Measurements from ENCODE around the gene SRGAP3.
A peak's percentile ranks its signal among the peaks of the same experiment; 100 is the strongest.

Gene SRGAP3

DNA sequence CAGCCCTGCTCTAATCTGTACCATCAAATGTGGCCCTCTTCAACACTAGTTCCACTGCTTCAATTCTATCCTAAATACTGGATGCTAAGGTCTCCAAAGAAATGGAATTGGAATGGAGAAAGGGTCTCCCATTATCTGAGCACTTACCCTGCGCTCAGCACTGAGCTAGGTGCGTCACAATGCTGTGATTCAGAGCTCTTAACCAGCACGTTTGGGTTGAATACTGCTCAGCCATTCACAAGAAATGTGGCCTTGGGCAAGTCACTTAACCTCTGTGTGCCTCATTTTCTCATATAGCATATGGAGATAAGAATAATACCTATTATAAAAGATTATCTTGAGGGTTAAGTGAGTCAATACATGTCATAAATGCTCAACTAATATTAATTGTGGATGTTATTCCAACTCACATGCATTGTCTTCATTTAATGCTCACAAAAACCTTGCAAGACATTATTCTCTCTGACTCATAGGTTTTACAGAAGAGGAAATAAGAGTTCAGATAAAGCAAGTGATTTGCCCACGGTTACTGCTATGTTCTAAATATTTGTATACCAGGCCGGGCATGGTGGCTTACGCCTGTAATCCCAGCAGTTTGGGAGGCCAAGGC lies 27.4 kb upstream of the SRGAP3 start:
- Mint-ChIP-seq H3K27me3 (ENCODE audit: low read depth) (no peaks in the 10 kb centered on the region), H3K4me3 (no peak overlapping the region), H3K9me3 (no peaks in the 10 kb centered on the region), H3K27ac (no peak overlapping the region), H3K36me3 (ENCODE audit: low read depth) (no peaks in the 10 kb centered on the region), H3K4me1 (ENCODE audit: low read depth) (no peaks in the 10 kb centered on the region)

DNA sequence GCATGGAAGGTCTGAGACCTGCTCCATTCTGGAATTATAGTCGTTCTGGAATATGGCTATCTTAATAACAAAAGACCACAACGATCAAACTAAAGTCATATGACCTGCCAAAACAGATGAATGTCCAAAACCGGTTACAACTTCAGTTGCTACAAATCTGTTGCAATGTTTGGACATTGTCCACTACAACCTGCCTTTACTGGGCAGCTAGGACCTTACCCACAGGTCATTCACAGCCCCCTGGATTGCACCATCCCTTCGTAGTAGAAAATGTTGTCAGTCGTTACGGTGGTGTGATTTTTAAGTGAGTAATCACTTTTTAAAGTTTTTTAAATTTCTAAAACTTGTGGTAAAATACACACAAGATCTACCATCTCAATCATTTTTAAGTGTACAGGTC lies 22.5 kb upstream of the SRGAP3 start:
- Mint-ChIP-seq H3K36me3 (ENCODE audit: low read depth) (no peaks in the 10 kb centered on the region), H3K9me3 (no peaks in the 10 kb centered on the region), H3K4me1 (ENCODE audit: low read depth) (no peaks in the 10 kb centered on the region), H3K27me3 (ENCODE audit: low read depth) (no peaks in the 10 kb centered on the region), H3K4me3 (no peak overlapping the region), H3K27ac (no peak overlapping the region)

- no peaks in the 10 kb centered on the region for H3K9me3 Mint-ChIP-seq
- H3K4me1 Mint-ChIP-seq (ENCODE audit: low read depth): no peaks in the 10 kb centered on the region
- H3K4me3 Mint-ChIP-seq: no peak overlapping the region
- H3K27me3 Mint-ChIP-seq (ENCODE audit: low read depth): no peaks in the 10 kb centered on the region
- H3K27ac Mint-ChIP-seq: no peak overlapping the region
- no peaks in the 10 kb centered on the region for H3K36me3 Mint-ChIP-seq (ENCODE audit: low read depth)
Observed at GRCh38 chr3:9270704-9271103, 21.3 kb upstream of the SRGAP3 start.

DNA sequence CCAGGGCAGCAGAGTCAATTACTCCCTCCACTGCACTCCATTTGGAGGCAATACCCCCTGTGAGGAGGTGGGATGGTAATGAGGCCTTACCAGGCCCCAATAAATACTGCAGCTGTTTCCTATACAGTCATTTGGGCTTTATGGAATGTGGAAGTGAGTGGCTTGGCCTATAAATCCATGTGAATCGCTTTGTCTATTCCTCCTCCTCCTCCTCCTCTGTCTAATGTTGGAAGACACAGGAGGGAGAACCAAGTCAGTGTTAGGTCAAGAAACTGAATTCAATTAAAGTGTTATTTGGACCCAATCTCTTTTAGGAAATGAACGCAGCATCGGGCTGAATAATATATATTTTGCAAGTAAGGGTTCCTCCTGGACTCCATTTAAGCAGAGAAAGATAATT lies 17.3 kb upstream of the SRGAP3 start:
- no peak overlapping the region for H3K4me3 Mint-ChIP-seq
- no peaks in the 10 kb centered on the region for H3K36me3 Mint-ChIP-seq (ENCODE audit: low read depth)

GRCh38 chr3:9260305-9260704 lies 10.9 kb upstream of the SRGAP3 start:
- Mint-ChIP-seq H3K27me3 (ENCODE audit: low read depth) (peaks cover 14% of the 10 kb centered on the region), H3K27ac (no peak overlapping the region), H3K4me3 (no peak overlapping the region), H3K9me3 (peaks cover 3% of the 10 kb centered on the region), H3K4me1 (ENCODE audit: low read depth) (no peaks in the 10 kb centered on the region), H3K36me3 (ENCODE audit: low read depth) (no peaks in the 10 kb centered on the region)

More for the DNA sequence above, 17.3 kb upstream of the SRGAP3 start:
- H3K4me1 Mint-ChIP-seq (ENCODE audit: low read depth): no peaks in the 10 kb centered on the region
- peaks cover 10% of the 10 kb centered on the region for H3K27me3 Mint-ChIP-seq (ENCODE audit: low read depth)
- no peak overlapping the region for H3K27ac Mint-ChIP-seq
- no peaks in the 10 kb centered on the region for H3K9me3 Mint-ChIP-seq

DNA sequence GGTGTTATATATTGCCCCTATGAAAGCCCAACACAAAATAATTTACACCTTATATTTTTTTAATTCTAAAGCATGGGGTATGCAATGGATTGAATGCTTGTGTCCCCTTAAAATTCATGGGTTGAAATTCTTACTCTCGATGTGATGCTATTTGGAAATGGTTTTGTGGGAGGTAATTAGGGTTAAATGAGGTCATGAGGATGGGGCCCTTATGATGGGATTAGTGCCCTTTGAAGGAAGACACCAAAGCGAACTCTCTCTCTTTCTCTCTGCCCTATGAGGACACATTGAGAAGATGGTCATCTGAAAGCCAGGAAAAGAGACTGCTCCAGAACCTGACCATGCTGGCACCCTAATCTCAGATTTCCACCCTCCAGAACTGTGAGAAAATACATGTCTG lies 7.6 kb upstream of the SRGAP3 start:
- no peak overlapping the region for H3K4me3 Mint-ChIP-seq
- H3K9me3 Mint-ChIP-seq: peaks cover 3% of the 10 kb centered on the region
- no peaks in the 10 kb centered on the region for H3K36me3 Mint-ChIP-seq (ENCODE audit: low read depth)
- peaks cover 8% of the 10 kb centered on the region for H3K27me3 Mint-ChIP-seq (ENCODE audit: low read depth)
- no peaks in the 10 kb centered on the region for H3K4me1 Mint-ChIP-seq (ENCODE audit: low read depth)
- H3K27ac Mint-ChIP-seq: no peak overlapping the region

DNA sequence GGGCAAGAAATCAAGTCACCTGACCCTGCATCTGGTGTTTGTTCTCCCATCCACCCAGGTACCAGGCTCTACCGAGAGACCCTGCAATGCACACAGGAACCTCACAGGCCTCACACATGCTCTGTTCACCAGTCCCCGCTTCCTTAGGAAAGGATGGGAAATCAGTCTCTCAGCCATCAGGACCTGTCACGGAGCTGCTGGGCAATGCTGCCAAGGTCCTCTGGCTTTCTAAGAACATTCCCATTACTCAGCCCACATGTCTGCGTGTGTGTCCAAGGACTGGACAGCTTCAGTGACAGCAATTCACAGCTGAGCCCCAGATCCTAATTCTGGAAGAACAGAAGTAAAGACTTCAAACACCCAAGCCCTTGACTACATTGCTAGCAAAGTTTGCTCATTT lies 6.5 kb upstream of the SRGAP3 start:
- Mint-ChIP-seq H3K4me3 (no peak overlapping the region), H3K27ac (no peak overlapping the region), H3K27me3 (ENCODE audit: low read depth) (peaks cover 3% of the 10 kb centered on the region), H3K9me3 (peaks cover 3% of the 10 kb centered on the region), H3K36me3 (ENCODE audit: low read depth) (no peaks in the 10 kb centered on the region), H3K4me1 (ENCODE audit: low read depth) (no peaks in the 10 kb centered on the region)

GRCh38 chr3:9254764-9255163 lies 5.3 kb upstream of the SRGAP3 start:
- H3K4me3 Mint-ChIP-seq: no peak overlapping the region
- peaks cover 3% of the 10 kb centered on the region for H3K9me3 Mint-ChIP-seq
- no peaks in the 10 kb centered on the region for H3K36me3 Mint-ChIP-seq (ENCODE audit: low read depth)
- H3K4me1 Mint-ChIP-seq (ENCODE audit: low read depth): peaks cover 1% of the 10 kb centered on the region
- no peak overlapping the region for H3K27ac Mint-ChIP-seq
- peaks cover 5% of the 10 kb centered on the region for H3K27me3 Mint-ChIP-seq (ENCODE audit: low read depth)

DNA sequence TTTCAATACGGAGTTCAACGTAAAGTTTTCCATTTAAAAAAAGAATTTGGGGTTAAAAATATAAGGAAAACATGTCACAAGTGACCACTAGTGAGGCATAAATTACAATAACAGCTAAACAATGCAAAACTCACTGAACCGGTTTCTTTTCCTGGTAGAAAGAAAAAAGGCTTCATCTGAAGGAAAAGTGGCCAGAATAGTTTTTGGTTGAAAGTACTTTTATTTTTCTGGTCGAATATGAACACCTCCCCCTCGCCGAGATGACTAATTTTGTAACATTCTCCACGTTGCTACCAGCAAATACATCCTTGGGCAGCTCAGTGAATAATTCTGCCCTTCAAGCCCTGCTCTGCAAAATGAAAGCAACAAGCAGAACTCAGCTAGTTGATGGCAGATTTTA lies 3.9 kb upstream of the SRGAP3 start:
- Mint-ChIP-seq H3K27me3 (ENCODE audit: low read depth) (peaks cover 19% of the 10 kb centered on the region), H3K4me3 (no peak overlapping the region), H3K4me1 (ENCODE audit: low read depth) (peaks cover 16% of the 10 kb centered on the region), H3K9me3 (no peaks in the 10 kb centered on the region), H3K36me3 (ENCODE audit: low read depth) (no peaks in the 10 kb centered on the region), H3K27ac (no peak overlapping the region)

DNA sequence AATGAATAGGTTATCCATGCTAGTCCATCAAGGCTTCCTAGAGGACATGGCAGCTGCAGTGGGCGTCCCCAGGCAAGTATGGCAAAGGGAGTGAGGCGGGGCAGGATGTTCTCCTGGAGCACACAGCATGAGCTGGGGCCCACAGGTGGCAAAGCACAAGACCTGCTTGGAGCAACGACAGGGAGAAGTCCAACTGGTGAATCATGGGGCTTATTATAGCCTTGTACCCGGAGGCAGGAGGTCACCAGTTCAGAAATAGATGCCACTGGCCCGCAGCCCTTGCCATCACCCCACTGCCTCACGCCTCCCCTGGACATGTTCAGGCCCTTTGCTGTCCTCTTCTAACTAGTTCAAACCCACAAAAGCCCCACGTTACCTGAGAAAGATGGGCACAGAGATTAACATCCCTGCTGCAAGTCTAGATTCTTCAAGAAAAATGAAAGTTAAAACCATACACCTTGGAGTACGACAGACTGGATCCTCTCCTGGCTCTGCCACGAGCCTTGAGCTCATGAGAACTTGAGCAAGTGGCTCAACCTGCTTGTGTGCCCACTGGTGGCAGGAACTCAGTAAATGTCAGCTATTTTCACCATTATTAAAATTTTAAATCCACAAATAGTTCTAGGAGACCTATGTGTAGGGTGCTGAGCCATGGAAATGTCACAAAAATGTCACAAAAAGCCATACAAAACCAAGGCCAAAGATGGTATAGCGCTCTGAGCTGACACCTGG lies 1.8 kb upstream of the SRGAP3 start:
- H3K27ac Mint-ChIP-seq: no peak overlapping the region

GRCh38 chr3:9250236-9250635 lies 790 bp upstream of the SRGAP3 start:
- Mint-ChIP-seq H3K27ac (no peak overlapping the region), H3K36me3 (ENCODE audit: low read depth) (no peaks in the 10 kb centered on the region), H3K27me3 (ENCODE audit: low read depth) (peaks cover 33% of the 10 kb centered on the region), H3K4me1 (ENCODE audit: low read depth) (peaks cover 19% of the 10 kb centered on the region), H3K9me3 (no peaks in the 10 kb centered on the region), H3K4me3 (no peak overlapping the region)

More for the DNA sequence above, 1.8 kb upstream of the SRGAP3 start:
- no peaks in the 10 kb centered on the region for H3K36me3 Mint-ChIP-seq (ENCODE audit: low read depth)
- peaks cover 19% of the 10 kb centered on the region for H3K4me1 Mint-ChIP-seq (ENCODE audit: low read depth)
- no peaks in the 10 kb centered on the region for H3K9me3 Mint-ChIP-seq
- H3K27me3 Mint-ChIP-seq (ENCODE audit: low read depth): peaks cover 29% of the 10 kb centered on the region
- no peak overlapping the region for H3K4me3 Mint-ChIP-seq

DNA sequence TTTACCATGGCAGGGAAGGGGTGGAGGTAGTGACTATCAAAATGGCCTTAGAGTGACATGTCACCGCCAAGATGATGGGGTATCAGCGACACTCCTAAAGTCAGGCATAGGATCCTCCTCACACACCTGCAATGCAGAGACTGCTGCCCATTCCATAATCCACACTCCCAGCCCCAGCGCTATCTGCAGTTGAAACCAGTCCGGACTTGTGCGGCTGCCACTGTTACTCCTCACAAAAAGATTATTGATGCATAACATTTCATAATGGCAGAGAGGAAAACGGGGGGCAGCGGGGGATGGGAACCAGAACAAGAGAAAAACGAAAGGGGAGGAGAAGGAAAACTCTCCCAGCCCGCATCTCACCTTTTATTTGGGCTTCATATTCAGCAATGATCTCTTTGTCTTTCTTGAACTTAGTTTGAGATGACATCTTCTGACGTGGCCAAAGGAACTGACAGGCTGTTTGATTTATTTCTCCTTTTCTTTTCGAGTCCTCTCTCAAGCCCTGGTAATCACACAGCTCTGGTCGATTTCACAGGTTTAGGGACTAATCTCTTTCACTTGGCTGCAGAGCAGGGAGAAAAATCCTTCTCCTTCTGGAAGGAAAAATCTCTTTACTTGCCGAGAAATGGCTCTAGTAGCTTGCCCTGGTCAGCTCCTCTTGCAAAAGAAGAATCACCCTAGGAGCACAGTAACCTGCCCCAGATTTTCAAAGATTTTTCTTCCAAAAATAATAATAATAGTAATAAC lies 749 bp downstream of the SRGAP3 start:
- peak overlapping the region; percentile 77 for H3K4me3 Mint-ChIP-seq
- H3K27me3 Mint-ChIP-seq (ENCODE audit: low read depth): peaks cover 30% of the 10 kb centered on the region
- H3K9me3 Mint-ChIP-seq: no peaks in the 10 kb centered on the region
- H3K27ac Mint-ChIP-seq: no peak overlapping the region
- H3K4me1 Mint-ChIP-seq (ENCODE audit: low read depth): peaks cover 19% of the 10 kb centered on the region
- H3K36me3 Mint-ChIP-seq (ENCODE audit: low read depth): no peaks in the 10 kb centered on the region

DNA sequence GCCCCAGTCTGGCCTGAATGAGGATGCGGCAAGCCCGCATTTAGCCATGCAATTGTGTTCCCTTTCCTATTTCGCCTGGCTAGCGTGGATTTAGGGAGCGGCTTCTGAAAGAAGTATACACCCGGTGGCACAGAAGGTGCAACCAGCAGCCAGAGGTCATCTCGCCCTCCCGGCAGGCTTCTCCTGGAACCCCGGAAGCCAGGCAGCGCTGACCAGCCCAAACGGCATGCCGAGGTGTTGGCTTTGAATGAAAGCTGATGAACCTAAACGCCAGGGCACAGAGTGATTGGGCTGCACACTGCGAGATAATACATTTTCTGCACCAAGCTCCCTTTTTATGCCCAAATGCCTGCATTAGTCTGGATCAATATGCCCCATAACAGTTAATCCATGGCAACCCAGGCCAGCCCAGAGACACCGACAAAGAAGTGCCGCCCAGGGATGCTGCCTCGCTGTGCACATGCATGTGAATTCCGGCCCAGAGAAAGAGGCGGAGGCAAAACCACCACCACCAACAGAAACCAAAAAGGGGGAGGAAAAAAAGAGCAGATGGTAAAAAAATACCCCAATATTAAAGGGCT lies 1.4 kb downstream of the SRGAP3 start:
- no peaks in the 10 kb centered on the region for H3K9me3 Mint-ChIP-seq
- H3K4me1 Mint-ChIP-seq (ENCODE audit: low read depth): peaks cover 19% of the 10 kb centered on the region
- no peak overlapping the region for H3K27ac Mint-ChIP-seq
- H3K4me3 Mint-ChIP-seq: peak overlapping the region; percentile 77
- H3K36me3 Mint-ChIP-seq (ENCODE audit: low read depth): no peaks in the 10 kb centered on the region
- peaks cover 30% of the 10 kb centered on the region for H3K27me3 Mint-ChIP-seq (ENCODE audit: low read depth)

DNA sequence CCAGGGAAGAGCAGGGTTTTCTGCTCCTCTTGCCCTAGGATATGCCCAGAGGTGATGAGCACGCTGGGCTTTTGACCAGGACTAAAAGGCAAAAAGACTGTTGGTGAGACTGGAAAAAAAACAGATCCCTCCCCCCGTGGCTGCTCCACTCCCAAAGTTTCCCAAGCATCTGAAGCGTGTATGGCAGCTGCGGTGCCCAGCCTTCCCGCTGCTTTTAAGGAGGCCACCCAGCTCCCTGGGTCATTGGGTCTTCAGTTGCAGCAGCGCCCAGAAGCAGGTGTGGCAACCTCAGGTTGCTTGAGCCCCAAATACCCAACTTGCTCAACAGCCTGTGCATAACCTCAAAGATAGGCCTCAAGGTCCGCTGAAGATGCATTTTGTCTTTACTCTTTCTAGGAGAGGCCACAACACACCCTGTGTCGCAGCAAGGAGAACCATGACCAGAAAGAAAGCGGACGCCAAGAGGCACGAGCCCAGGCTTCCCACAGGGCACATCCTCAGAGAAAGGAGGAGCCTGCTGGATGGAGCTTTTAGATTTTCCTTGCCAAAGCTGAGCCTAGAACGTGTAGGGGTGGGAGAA lies 2.0 kb downstream of the SRGAP3 start:
- no peak overlapping the region for H3K27ac Mint-ChIP-seq
- H3K4me1 Mint-ChIP-seq (ENCODE audit: low read depth): peaks cover 19% of the 10 kb centered on the region
- no peaks in the 10 kb centered on the region for H3K9me3 Mint-ChIP-seq
- peaks cover 30% of the 10 kb centered on the region for H3K27me3 Mint-ChIP-seq (ENCODE audit: low read depth)
- H3K4me3 Mint-ChIP-seq: no peak overlapping the region
- no peaks in the 10 kb centered on the region for H3K36me3 Mint-ChIP-seq (ENCODE audit: low read depth)

Measured in T-helper 1 cell treated with Interleukin-12 subunit alpha and Interleukin-12 subunit beta and Interleukin-4 antibody, amounts not matched to agents 30 μg/mL and 1 μg/mL, for 36 hours (primary cell).